WTC11 (cell line): ENCODE data around the gene APMAP. TPM values are rescaled to one million over a fixed set of nuclear protein-coding genes. Genes with fewer than 3 reads are reported as not detected.

Experiments used
- ATAC-seq: fragments of 200-7000 bp; cut with Tn5 transposase; 2 replicates; pipeline ENCODE4 v1.10.0; 2021; ENCODE audit warnings: mild to moderate bottlenecking, moderate library complexity
- CTCF ChIA-PET: fragments of 300-600 bp; sonication (Branson Sonifier 250); formaldehyde crosslinking; loops from one replicate; lab custom pipeline; 2021; ENCODE audit warnings: antibody characterized with exemption; lab: Charles Lee
- POLR2A ChIA-PET: fragments of 350-600 bp; sonication (Branson Sonifier 250); formaldehyde crosslinking; loops from one replicate; lab custom pipeline; 2021; ENCODE audit warnings: antibody characterized with exemption; lab: Charles Lee
- DNase-seq: peaks from one replicate; pipeline ENCODE4 v3.0.0; 2021; ENCODE audit warnings: low spot score
- H3K27ac Mint-ChIP-seq: 2 replicates; pipeline ENCODE4 v1.8.0; 2021; ENCODE audit warnings: mixed read lengths
- H3K27me3 Mint-ChIP-seq: 2 replicates; pipeline ENCODE4 v1.8.0; 2021; ENCODE audit warnings: low read depth, mild to moderate bottlenecking, moderate library complexity, mixed read lengths
- H3K36me3 Mint-ChIP-seq: 2 replicates; pipeline ENCODE4 v1.8.0; 2021; ENCODE audit warnings: mixed read lengths
- H3K4me1 Mint-ChIP-seq: 2 replicates; pipeline ENCODE4 v1.8.0; 2022; ENCODE audit warnings: mixed read lengths
- H3K4me3 Mint-ChIP-seq: 2 replicates; pipeline ENCODE4 v1.8.0; 2021; ENCODE audit warnings: mild to moderate bottlenecking, moderate library complexity, mixed read lengths
- H3K9me3 Mint-ChIP-seq: 2 replicates; pipeline ENCODE4 v1.8.0; 2021; ENCODE audit warnings: mixed read lengths
- FOXP1 ChIP-seq: sonication (generic); formaldehyde crosslinking; IDR thresholded peaks from 2 replicates; pipeline ENCODE4 v1.8.0; 2022; ENCODE audit warnings: missing genetic modification reagents, mild to moderate bottlenecking, moderate library complexity, borderline replicate concordance
- KAT7 ChIP-seq: sonication (generic); formaldehyde crosslinking; IDR thresholded peaks from 2 replicates; pipeline ENCODE4 v1.8.1; 2023; ENCODE audit warnings: missing genetic modification reagents, mild to moderate bottlenecking, borderline replicate concordance
- MXD4 ChIP-seq: fragments of 250-450 bp; sonication (Bioruptor Pico); IDR thresholded peaks from 2 replicates; pipeline ENCODE4 v1.8.0; 2021; ENCODE audit warnings: mild to moderate bottlenecking, moderate library complexity, borderline replicate concordance
- NR1H2 ChIP-seq: sonication (generic); formaldehyde crosslinking; IDR thresholded peaks from 2 replicates; pipeline ENCODE4 v1.9.0; 2021; ENCODE audit warnings: mild to moderate bottlenecking, moderate library complexity, missing genetic modification reagents
- NR2C2 ChIP-seq: sonication (generic); formaldehyde crosslinking; IDR thresholded peaks from 2 replicates; pipeline ENCODE4 v1.8.0; 2022; ENCODE audit warnings: mild to moderate bottlenecking, missing genetic modification reagents
- SMAD4 ChIP-seq: sonication (generic); formaldehyde crosslinking; IDR thresholded peaks from 2 replicates; pipeline ENCODE4 v1.8.0; 2022; ENCODE audit warnings: mild to moderate bottlenecking, missing genetic modification reagents
- ZNF138 ChIP-seq: sonication (generic); formaldehyde crosslinking; conservative IDR thresholded peaks from 2 replicates; pipeline ENCODE4 v1.8.1; 2022; ENCODE audit warnings: mild to moderate bottlenecking, moderate library complexity, missing genetic modification reagents
- ZNF232 ChIP-seq: sonication (generic); formaldehyde crosslinking; IDR thresholded peaks from 2 replicates; pipeline ENCODE4 v1.8.0; 2022; ENCODE audit warnings: mild to moderate bottlenecking, missing genetic modification reagents
- total RNA-seq: library from RNA; stranded (reverse); gene quantifications from 3 replicates; pipeline ENCODE4 v1.2.3, GENCODE V29; 2021
- TF ChIP-seq, protein P1 (sequence below): sonication (generic); formaldehyde crosslinking; IDR thresholded peaks from 2 replicates; pipeline ENCODE4 v1.8.1; 2023; ENCODE audit warnings: mild to moderate bottlenecking, missing genetic modification reagents
- TF ChIP-seq, protein P2 (sequence below): sonication (generic); formaldehyde crosslinking; IDR thresholded peaks from 2 replicates; pipeline ENCODE4 v1.8.1; 2023; ENCODE audit warnings: mild to moderate bottlenecking, missing genetic modification reagents, moderate library complexity
- TF ChIP-seq, protein P3 (sequence below): sonication (generic); formaldehyde crosslinking; conservative IDR thresholded peaks from 2 replicates; pipeline ENCODE4 v1.8.1; 2023; ENCODE audit warnings: mild to moderate bottlenecking, low read depth, missing genetic modification reagents, moderate library complexity
- TF ChIP-seq, protein P4 (sequence below): sonication (generic); formaldehyde crosslinking; IDR thresholded peaks from 2 replicates; pipeline ENCODE4 v1.8.0; 2023; ENCODE audit warnings: mild to moderate bottlenecking, missing genetic modification reagents
- TF ChIP-seq, protein P5 (sequence below): sonication (generic); formaldehyde crosslinking; IDR thresholded peaks from 2 replicates; pipeline ENCODE4 v1.8.1; 2023; ENCODE audit warnings: mild to moderate bottlenecking, missing genetic modification reagents, borderline replicate concordance
- TF ChIP-seq, protein P6 (sequence below): sonication (generic); formaldehyde crosslinking; IDR thresholded peaks from 2 replicates; pipeline ENCODE4 v1.8.0; 2022; ENCODE audit warnings: mild to moderate bottlenecking, missing genetic modification reagents

Gene APMAP
- total RNA-seq, 1 experiment from 2014 or later = 55.3 TPM

DNA sequence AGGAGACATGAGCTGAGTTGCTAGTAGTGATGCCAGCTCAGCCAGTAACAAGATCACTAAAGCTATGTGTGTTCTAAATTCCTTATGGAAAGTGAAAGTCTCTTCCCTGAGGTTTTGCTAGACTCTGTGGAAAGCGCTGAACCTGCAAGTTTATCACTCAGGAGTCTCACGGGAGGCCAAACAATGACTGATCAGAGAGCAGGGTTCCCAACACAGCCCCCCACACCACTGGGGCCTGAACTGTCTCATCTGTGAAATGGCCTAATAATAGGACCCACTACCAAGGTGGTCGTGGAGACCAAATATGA, 45.5 kb upstream of the APMAP start:
- Mint-ChIP-seq H3K4me1 (peaks cover 5% of the 10 kb centered on the region), H3K27ac (no peak overlapping the region), H3K36me3 (no peaks in the 10 kb centered on the region), H3K9me3 (no peaks in the 10 kb centered on the region), H3K4me3 (no peak overlapping the region), H3K27me3 (peaks cover 3% of the 10 kb centered on the region)
- TF ChIP-seq, protein P1, sequence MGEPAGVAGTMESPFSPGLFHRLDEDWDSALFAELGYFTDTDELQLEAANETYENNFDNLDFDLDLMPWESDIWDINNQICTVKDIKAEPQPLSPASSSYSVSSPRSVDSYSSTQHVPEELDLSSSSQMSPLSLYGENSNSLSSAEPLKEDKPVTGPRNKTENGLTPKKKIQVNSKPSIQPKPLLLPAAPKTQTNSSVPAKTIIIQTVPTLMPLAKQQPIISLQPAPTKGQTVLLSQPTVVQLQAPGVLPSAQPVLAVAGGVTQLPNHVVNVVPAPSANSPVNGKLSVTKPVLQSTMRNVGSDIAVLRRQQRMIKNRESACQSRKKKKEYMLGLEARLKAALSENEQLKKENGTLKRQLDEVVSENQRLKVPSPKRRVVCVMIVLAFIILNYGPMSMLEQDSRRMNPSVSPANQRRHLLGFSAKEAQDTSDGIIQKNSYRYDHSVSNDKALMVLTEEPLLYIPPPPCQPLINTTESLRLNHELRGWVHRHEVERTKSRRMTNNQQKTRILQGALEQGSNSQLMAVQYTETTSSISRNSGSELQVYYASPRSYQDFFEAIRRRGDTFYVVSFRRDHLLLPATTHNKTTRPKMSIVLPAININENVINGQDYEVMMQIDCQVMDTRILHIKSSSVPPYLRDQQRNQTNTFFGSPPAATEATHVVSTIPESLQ (CRISPR knock-in tag) = no peak
- TF ChIP-seq, protein P2, sequence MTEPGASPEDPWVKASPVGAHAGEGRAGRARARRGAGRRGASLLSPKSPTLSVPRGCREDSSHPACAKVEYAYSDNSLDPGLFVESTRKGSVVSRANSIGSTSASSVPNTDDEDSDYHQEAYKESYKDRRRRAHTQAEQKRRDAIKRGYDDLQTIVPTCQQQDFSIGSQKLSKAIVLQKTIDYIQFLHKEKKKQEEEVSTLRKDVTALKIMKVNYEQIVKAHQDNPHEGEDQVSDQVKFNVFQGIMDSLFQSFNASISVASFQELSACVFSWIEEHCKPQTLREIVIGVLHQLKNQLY (CRISPR knock-in tag) = no peak
- no peak for TF ChIP-seq ZNF138 (CRISPR knock-in tag)
- CTCF ChIA-PET = interaction anchor here (2.7 kb wide), 1 partner anchor 27 kb away, joined by 8 read pairs; no protein-coding TSS in a partner anchor
- DNase-seq (no peak), ATAC-seq (no peak)
- POLR2A ChIA-PET = no interaction called here

DNA sequence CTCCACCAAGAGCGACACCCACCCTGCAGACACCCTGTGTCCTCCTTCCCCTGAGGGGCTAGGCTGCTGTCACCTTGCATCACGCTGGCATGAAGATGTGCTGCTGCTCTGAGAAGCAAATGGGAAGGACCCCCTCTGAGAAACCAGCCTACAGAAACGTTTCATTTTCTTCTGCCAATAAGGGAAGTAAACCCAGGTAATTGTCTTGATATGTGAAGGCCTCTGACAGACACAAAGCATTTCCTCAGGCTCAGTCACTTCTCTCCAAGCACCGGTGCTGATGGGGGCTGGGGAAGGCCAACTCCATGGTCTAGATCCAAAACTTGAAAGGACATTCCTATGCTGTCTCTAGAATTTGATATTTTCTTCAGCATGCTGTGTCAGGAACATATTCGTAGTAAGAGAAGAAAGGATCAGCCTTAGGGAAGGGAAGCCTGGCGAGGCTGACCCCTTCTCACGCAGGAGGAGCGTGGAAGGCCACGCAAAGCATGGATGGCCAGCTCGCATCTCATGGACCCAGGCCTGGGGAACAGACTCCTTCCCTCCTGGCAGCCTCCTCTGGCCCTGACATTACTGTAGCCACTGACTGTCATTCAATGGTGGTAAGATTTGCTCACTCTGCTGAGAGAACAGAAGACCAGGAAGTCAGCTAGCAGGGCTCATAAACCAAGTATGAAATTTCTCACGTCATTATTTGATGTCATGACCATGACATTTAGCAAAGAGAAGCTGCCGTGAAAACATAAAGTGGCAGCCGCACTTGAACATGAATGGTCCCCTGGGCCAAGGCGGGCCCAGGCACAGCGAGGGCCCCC, 44.9 kb upstream of the APMAP start:
- Mint-ChIP-seq H3K27ac (no peak overlapping the region), H3K4me3 (no peak overlapping the region), H3K9me3 (no peaks in the 10 kb centered on the region), H3K27me3 (peaks cover 3% of the 10 kb centered on the region)
- DNase-seq (no peak), ATAC-seq (no peak)
- POLR2A ChIA-PET = no interaction called here
- TF ChIP-seq ZNF232 (CRISPR knock-in tag) (no peak), NR2C2 (CRISPR knock-in tag) (no peak), SMAD4 (CRISPR knock-in tag) (no peak)
- TF ChIP-seq, protein P3, sequence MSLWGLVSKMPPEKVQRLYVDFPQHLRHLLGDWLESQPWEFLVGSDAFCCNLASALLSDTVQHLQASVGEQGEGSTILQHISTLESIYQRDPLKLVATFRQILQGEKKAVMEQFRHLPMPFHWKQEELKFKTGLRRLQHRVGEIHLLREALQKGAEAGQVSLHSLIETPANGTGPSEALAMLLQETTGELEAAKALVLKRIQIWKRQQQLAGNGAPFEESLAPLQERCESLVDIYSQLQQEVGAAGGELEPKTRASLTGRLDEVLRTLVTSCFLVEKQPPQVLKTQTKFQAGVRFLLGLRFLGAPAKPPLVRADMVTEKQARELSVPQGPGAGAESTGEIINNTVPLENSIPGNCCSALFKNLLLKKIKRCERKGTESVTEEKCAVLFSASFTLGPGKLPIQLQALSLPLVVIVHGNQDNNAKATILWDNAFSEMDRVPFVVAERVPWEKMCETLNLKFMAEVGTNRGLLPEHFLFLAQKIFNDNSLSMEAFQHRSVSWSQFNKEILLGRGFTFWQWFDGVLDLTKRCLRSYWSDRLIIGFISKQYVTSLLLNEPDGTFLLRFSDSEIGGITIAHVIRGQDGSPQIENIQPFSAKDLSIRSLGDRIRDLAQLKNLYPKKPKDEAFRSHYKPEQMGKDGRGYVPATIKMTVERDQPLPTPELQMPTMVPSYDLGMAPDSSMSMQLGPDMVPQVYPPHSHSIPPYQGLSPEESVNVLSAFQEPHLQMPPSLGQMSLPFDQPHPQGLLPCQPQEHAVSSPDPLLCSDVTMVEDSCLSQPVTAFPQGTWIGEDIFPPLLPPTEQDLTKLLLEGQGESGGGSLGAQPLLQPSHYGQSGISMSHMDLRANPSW (CRISPR knock-in tag) = no peak
- TF ChIP-seq, all 79 proteins: peak for 0
- CTCF ChIA-PET = interaction anchor here (2.7 kb wide), 1 partner anchor 28 kb away, joined by 8 read pairs; no protein-coding TSS in a partner anchor
- H3K4me1 Mint-ChIP-seq = peaks cover 9% of the 10 kb centered on the region
- H3K36me3 Mint-ChIP-seq = no peaks in the 10 kb centered on the region

DNA sequence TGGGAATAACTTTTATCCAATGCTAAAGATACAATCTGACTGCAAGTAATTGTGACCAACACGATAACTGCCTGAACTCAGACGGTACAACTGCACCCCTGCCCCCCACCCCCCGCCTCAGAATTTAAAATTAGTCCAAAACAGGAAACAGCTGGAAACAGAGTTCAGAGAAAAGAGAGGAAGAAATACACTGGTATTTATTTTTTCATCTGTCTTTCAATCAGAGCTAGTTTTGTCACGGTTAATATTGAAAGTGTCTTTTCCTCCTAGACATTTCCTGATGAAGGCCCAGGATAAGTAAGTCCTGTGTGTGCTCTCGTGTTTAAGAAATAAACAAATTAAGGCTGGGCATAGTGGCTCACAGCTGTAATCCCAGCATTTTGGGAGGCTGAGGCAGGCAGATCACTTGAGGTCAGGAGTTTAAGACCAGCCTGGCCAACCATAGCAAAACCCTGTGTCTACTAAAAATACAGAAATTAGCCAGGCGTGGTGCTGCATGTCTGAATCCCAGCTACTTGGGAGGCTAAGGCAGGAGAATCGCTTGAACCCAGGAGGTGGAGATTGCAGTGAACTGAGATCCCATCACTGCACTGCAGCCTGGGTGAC, 43.9 kb upstream of the APMAP start:
- DNase-seq = no peak
- Mint-ChIP-seq H3K27me3 (peaks cover 5% of the 10 kb centered on the region), H3K9me3 (no peaks in the 10 kb centered on the region), H3K4me3 (no peak overlapping the region), H3K36me3 (no peaks in the 10 kb centered on the region; the same call in 1 of the 2 replicates), H3K27ac (no peak overlapping the region), H3K4me1 (peaks cover 11% of the 10 kb centered on the region)
- ATAC-seq = no peak
- CTCF ChIA-PET = interaction anchor here (2.7 kb wide), 1 partner anchor 29 kb away, joined by 8 read pairs; no protein-coding TSS in a partner anchor
- POLR2A ChIA-PET = no interaction called here
- no peak for TF ChIP-seq NR1H2
- TF ChIP-seq KAT7 (CRISPR knock-in tag) = no peak
- TF ChIP-seq ZNF232 (CRISPR knock-in tag) = no peak
- no peak for TF ChIP-seq FOXP1 (CRISPR knock-in tag)
- TF ChIP-seq, protein P4, sequence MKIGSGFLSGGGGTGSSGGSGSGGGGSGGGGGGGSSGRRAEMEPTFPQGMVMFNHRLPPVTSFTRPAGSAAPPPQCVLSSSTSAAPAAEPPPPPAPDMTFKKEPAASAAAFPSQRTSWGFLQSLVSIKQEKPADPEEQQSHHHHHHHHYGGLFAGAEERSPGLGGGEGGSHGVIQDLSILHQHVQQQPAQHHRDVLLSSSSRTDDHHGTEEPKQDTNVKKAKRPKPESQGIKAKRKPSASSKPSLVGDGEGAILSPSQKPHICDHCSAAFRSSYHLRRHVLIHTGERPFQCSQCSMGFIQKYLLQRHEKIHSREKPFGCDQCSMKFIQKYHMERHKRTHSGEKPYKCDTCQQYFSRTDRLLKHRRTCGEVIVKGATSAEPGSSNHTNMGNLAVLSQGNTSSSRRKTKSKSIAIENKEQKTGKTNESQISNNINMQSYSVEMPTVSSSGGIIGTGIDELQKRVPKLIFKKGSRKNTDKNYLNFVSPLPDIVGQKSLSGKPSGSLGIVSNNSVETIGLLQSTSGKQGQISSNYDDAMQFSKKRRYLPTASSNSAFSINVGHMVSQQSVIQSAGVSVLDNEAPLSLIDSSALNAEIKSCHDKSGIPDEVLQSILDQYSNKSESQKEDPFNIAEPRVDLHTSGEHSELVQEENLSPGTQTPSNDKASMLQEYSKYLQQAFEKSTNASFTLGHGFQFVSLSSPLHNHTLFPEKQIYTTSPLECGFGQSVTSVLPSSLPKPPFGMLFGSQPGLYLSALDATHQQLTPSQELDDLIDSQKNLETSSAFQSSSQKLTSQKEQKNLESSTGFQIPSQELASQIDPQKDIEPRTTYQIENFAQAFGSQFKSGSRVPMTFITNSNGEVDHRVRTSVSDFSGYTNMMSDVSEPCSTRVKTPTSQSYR (CRISPR knock-in tag) = no peak
- TF ChIP-seq, protein P5, sequence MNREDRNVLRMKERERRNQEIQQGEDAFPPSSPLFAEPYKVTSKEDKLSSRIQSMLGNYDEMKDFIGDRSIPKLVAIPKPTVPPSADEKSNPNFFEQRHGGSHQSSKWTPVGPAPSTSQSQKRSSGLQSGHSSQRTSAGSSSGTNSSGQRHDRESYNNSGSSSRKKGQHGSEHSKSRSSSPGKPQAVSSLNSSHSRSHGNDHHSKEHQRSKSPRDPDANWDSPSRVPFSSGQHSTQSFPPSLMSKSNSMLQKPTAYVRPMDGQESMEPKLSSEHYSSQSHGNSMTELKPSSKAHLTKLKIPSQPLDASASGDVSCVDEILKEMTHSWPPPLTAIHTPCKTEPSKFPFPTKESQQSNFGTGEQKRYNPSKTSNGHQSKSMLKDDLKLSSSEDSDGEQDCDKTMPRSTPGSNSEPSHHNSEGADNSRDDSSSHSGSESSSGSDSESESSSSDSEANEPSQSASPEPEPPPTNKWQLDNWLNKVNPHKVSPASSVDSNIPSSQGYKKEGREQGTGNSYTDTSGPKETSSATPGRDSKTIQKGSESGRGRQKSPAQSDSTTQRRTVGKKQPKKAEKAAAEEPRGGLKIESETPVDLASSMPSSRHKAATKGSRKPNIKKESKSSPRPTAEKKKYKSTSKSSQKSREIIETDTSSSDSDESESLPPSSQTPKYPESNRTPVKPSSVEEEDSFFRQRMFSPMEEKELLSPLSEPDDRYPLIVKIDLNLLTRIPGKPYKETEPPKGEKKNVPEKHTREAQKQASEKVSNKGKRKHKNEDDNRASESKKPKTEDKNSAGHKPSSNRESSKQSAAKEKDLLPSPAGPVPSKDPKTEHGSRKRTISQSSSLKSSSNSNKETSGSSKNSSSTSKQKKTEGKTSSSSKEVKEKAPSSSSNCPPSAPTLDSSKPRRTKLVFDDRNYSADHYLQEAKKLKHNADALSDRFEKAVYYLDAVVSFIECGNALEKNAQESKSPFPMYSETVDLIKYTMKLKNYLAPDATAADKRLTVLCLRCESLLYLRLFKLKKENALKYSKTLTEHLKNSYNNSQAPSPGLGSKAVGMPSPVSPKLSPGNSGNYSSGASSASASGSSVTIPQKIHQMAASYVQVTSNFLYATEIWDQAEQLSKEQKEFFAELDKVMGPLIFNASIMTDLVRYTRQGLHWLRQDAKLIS (CRISPR knock-in tag) = no peak
- no peak for TF ChIP-seq MXD4 (CRISPR knock-in tag)
- TF ChIP-seq, protein P6, sequence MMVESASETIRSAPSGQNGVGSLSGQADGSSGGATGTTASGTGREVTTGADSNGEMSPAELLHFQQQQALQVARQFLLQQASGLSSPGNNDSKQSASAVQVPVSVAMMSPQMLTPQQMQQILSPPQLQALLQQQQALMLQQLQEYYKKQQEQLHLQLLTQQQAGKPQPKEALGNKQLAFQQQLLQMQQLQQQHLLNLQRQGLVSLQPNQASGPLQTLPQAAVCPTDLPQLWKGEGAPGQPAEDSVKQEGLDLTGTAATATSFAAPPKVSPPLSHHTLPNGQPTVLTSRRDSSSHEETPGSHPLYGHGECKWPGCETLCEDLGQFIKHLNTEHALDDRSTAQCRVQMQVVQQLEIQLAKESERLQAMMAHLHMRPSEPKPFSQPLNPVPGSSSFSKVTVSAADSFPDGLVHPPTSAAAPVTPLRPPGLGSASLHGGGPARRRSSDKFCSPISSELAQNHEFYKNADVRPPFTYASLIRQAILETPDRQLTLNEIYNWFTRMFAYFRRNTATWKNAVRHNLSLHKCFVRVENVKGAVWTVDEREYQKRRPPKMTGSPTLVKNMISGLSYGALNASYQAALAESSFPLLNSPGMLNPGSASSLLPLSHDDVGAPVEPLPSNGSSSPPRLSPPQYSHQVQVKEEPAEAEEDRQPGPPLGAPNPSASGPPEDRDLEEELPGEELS = no peak
